Naive thymus-derived CD8-positive, alpha-beta T cell (primary cell): ENCODE measurements around the gene SLC16A2. TPM values are rescaled to one million over a fixed set of nuclear protein-coding genes. Genes with fewer than 3 reads are reported as not detected.

ENCODE experiments used
- ATAC-seq, 2 donors: fragments of 150-1000 bp; cut with Tn5 transposase in 1 of 2; sonication (Bioruptor Pico), chemical (Tn5 transposase) in 1 of 2; 1 replicate in 1 of 2; 2 replicates in 1 of 2; pipeline ENCODE4 v1.10.0; 2021; ENCODE audit warnings: mild to moderate bottlenecking in 2 of 2, moderate library complexity in 2 of 2
- POLR2A ChIA-PET: fragments of 350-600 bp; sonication (Branson Sonifier 250); formaldehyde crosslinking; loops from one replicate; lab custom pipeline; 2021; ENCODE audit warnings: antibody characterized with exemption; lab: Charles Lee
- DNase-seq, 10 donors: peaks; one replicate each; pipeline versions ENCODE4 v3.0.0 to v3.0.0-alpha.2; 2020 to 2022
- H3K27ac Mint-ChIP-seq, 10 donors: one replicate each; pipeline ENCODE4 v1.8.0; 2020 to 2022; ENCODE audit warnings: mild to moderate bottlenecking in 10 of 10, mixed read lengths in 10 of 10, moderate library complexity in 4 of 10, inconsistent platforms in 1 of 10
- H3K27me3 Mint-ChIP-seq, 5 donors: one replicate each; pipeline ENCODE4 v1.8.0; 2021 to 2022; ENCODE audit warnings: mixed read lengths in 5 of 5
- H3K36me3 Mint-ChIP-seq, 3 donors: one replicate each; pipeline ENCODE4 v1.8.0; 2020 to 2022; ENCODE audit warnings: mixed read lengths in 3 of 3, mild to moderate bottlenecking in 2 of 3, inconsistent platforms in 1 of 3
- H3K4me1 Mint-ChIP-seq, 4 donors: one replicate each; pipeline ENCODE4 v1.8.0; 2021 to 2022; ENCODE audit warnings: mixed read lengths in 4 of 4
- H3K4me3 Mint-ChIP-seq, 10 donors: one replicate each; pipeline ENCODE4 v1.8.0; 2020 to 2022; ENCODE audit warnings: mild to moderate bottlenecking in 10 of 10, mixed read lengths in 10 of 10, moderate library complexity in 6 of 10, inconsistent platforms in 1 of 10
- H3K9me3 Mint-ChIP-seq, 9 donors: one replicate each; pipeline ENCODE4 v1.8.0; 2020 to 2022; ENCODE audit warnings: mixed read lengths in 9 of 9, mild to moderate bottlenecking in 3 of 9, inconsistent platforms in 1 of 9, moderate library complexity in 1 of 9
- polyA plus RNA-seq, 3 donors: library from polyadenylated mRNA; unstranded; fragments of 300-500 nt; fragmentation: Illumina TruSeq; gene quantifications; one replicate each; pipeline ENCODE4 v1.2.3, GENCODE V29; 2021
- total RNA-seq, 8 experiments: library from RNA in 2 of 8; stranded (reverse) in 2 of 8; gene quantifications; one replicate each; pipeline ENCODE4 v1.2.3 and lab custom pipeline; 2021 to 2026

The SLC16A2 gene
- total and polyA plus RNA-seq, 5 experiments from 2014 or later: 0.37 to 0.66 (median 0.56) TPM

DNA sequence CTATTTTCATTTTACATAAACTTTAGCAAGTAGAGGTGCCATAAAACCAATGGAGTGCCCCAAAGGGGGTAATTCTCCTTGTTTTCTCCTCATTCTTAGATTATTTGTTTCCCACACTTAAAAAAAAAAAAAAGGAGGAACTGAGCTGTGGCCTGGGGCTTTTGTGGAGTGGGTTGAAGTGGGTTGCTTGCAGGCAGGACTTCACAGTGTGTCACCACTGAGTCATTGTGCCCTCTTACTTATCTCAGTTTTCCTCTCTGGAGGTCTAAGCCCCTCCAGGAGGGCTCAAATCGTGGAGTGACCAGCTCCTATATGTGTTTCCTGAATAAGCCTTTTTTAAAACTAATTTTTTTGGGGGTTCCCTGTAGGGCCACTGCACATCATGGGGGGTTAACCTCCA is 69.0 kb downstream of the SLC16A2 start:
- H3K9me3 Mint-ChIP-seq: no peaks in the 10 kb centered on the region
- DNase-seq: no peak
- no peak overlapping the region for H3K27ac Mint-ChIP-seq
- ATAC-seq: no peak
- POLR2A ChIA-PET: no interaction called here
- H3K4me3 Mint-ChIP-seq: no peak overlapping the region
- no peaks in the 10 kb centered on the region for H3K27me3 Mint-ChIP-seq
- H3K36me3 Mint-ChIP-seq: no peaks in the 10 kb centered on the region
- no peaks in the 10 kb centered on the region for H3K4me1 Mint-ChIP-seq

DNA sequence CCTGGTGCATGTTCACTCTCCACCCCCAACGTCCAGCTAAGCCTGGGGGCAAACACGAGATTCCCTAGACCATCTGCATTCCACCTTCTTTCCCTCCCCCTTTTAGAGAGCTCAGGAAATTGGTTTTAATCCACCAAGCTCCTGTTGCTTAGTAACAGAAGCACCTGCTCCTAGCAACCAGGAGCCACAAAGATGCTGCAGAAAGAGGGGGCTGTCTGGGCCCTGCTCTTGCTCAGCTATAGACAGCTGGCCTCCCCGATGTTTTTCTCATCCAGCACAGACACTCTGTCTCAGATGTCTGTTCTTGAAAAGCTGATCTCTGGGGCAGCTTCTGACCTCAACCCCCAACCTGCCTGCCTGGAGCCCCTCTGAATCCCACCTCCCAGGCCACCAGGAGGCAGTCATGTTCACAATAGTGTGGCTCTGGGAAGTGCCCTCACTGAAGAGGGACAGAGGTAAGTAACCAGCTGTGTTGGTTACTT is 71.5 kb downstream of the SLC16A2 start:
- H3K27ac Mint-ChIP-seq: no peak overlapping the region
- no peaks in the 10 kb centered on the region for H3K9me3 Mint-ChIP-seq
- H3K4me3 Mint-ChIP-seq: no peak overlapping the region

DNA sequence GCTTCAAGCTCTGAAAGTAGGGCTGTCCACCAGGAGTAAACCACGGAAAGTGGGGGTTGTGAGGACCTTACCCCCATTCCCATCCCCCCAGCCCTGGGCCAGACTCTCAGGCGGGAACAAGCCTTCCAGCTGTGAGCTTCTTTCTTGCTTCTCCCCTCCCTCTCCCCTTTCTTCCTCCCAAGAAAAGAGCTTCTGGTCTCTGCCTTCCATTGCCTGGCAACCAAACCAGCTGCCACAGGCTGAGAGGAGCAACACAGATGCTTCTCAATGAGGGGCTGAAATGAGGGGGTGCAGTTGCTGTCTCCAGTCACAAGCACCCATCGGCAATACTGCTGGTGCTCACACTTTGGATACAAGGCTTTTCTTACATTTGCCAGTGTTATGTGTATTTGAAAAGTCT is 72.5 kb downstream of the SLC16A2 start:
- no peak for ATAC-seq
- DNase-seq: no peak
- POLR2A ChIA-PET: no interaction called here
- Mint-ChIP-seq H3K27me3 (no peaks in the 10 kb centered on the region), H3K27ac (no peak overlapping the region), H3K4me3 (no peak overlapping the region), H3K9me3 (no peaks in the 10 kb centered on the region), H3K36me3 (no peaks in the 10 kb centered on the region), H3K4me1 (no peaks in the 10 kb centered on the region)

More for the DNA sequence above, 71.5 kb downstream of the SLC16A2 start:
- no peaks in the 10 kb centered on the region for H3K27me3 Mint-ChIP-seq
- ATAC-seq (peak in 1 of 2 donors; percentile 33), DNase-seq (peak in 3 of 10 donors; percentile 8 to 14 (median 9))
- no peaks in the 10 kb centered on the region for H3K36me3 Mint-ChIP-seq
- H3K4me1 Mint-ChIP-seq: no peaks in the 10 kb centered on the region
- POLR2A ChIA-PET: no interaction called here

DNA sequence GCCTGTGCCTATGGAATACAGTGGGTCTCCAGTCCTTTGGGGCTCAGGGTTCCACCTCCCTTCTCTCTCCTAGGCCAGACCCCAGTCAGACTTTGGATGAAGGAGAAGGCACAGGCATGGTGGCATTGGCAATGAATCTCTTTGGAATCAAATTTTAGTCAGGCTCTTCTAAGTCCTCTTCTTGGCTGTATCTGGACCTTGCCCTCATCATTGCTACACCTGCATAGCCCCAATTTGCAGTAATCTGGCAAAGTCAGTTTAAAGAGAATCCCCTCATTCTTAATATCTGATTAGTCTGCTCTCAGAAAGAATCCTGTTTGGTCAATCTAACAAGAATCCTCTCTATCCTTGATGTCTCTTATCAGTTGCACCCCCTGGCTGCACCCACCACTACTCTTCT is 77.6 kb downstream of the SLC16A2 start:
- no peak overlapping the region for H3K27ac Mint-ChIP-seq
- H3K36me3 Mint-ChIP-seq: no peaks in the 10 kb centered on the region
- ATAC-seq (no peak), DNase-seq (no peak)
- H3K4me1 Mint-ChIP-seq: no peaks in the 10 kb centered on the region
- H3K9me3 Mint-ChIP-seq: peaks cover 0 to 4% (median 0%) of the 10 kb centered on the region in 9 donors
- no peaks in the 10 kb centered on the region for H3K27me3 Mint-ChIP-seq
- no peak overlapping the region for H3K4me3 Mint-ChIP-seq
- POLR2A ChIA-PET: no interaction called here

DNA sequence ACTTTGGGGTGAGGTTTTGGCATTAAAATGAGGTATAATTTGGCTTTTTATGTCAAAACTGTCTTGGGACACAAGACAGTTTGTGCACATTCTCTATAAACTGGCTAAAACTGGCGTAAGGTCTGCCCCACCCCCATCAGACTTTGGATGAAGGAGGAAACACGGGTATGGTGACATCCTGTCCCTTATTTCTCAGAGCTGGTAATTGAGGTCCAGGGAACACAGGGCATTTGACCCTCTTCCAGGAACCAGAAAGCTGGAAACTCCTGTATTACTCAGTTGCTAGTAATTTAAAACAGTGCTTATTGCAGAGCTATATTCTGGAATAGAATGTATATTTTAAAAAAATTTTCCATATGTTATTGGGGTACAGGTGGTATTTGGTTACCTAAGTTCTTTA is 78.8 kb downstream of the SLC16A2 start:
- ATAC-seq (no peak), DNase-seq (no peak)
- POLR2A ChIA-PET: no interaction called here
- Mint-ChIP-seq H3K27me3 (no peaks in the 10 kb centered on the region), H3K4me3 (no peak overlapping the region), H3K36me3 (no peaks in the 10 kb centered on the region), H3K27ac (no peak overlapping the region), H3K4me1 (no peaks in the 10 kb centered on the region), H3K9me3 (peaks cover 0 to 4% (median 0%) of the 10 kb centered on the region in 9 donors)

DNA sequence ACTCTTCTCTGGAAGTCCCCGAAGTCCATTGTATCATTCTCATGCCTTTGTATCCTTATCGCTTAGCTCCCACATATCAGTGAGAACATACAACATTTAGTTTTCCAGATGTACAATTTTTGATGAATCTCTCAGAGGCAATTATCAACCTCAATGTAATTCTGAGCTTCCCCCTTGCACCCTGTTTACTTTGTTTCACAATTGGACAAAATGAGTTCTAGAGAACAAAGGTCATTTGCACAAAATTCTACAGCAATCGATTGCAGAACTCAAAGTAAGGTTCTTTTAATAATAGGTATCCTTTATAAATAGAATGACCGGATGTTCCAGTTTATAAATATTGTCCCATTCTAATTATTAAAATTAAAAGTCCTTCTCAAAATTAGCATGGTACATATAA is 79.3 kb downstream of the SLC16A2 start:
- H3K36me3 Mint-ChIP-seq: no peaks in the 10 kb centered on the region
- H3K27me3 Mint-ChIP-seq: no peaks in the 10 kb centered on the region
- H3K9me3 Mint-ChIP-seq: peaks cover 0 to 4% (median 0%) of the 10 kb centered on the region in 9 donors
- no peak overlapping the region for H3K4me3 Mint-ChIP-seq
- no peak for DNase-seq
- no peak for ATAC-seq
- H3K4me1 Mint-ChIP-seq: no peaks in the 10 kb centered on the region
- POLR2A ChIA-PET: no interaction called here
- H3K27ac Mint-ChIP-seq: no peak overlapping the region

DNA sequence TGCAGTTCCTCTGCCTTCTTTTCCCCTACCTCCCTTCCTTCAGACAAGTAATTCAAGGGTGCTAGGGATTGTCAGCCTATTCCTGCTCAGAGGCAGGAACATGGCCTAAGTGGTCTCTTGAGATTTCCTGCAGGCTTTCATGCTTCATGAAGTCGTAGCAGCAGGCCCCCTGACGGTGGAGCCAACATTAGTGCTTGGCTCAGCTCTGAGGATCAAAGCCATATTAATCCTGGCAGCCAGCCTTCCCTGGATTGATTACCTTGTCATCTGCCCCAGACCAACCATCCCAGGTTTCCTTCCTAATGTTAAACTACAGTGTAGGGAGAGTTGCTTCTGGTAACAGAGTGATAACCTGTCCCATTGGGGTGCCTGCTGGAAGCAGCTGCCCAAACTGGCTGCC is 84.1 kb downstream of the SLC16A2 start:
- DNase-seq (no peak), ATAC-seq (no peak)
- no peak overlapping the region for H3K27ac Mint-ChIP-seq
- no peaks in the 10 kb centered on the region for H3K9me3 Mint-ChIP-seq
- H3K4me1 Mint-ChIP-seq: no peaks in the 10 kb centered on the region
- peaks cover 0 to under 1% (median 0%) of the 10 kb centered on the region in 5 donors for H3K27me3 Mint-ChIP-seq
- H3K36me3 Mint-ChIP-seq: no peaks in the 10 kb centered on the region
- no peak overlapping the region for H3K4me3 Mint-ChIP-seq
- POLR2A ChIA-PET: no interaction called here

DNA sequence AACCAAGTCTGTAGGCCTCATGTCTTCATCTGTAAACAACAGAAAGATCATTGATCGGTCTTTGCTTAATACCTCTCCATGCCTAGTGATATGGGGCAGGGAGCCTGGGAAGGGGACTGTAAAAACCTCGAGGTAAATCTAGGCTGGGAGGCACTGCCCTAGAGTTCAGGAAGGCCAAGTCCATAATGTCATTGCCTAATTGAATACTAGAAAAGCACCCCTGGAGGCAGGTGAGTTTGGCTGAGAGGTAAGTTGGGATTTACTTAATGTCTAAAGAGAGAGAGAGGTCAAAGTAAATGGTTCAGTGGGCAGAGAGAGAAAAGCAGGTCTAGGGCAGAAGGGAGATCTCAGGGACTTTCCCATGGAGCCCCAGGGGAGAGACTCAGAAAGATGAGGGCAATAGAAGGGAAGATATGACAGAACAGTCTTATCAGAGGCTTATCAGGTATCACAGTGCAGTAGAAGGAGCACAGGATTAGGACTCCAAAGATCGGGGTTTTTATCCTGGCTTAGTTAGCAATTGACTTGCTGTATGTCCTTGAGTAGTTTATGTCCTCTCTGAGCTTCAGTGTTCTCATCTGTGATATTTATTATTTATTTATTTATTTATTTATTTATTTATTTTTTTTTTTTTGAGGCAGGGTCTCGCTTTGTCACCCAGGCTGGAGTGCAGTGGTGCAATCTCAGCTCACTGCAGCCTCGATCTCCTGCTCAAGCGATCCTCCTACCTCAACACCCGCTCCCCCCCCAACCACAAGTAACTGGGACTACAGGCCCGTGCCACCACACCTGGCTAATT is 85.2 kb downstream of the SLC16A2 start:
- no peaks in the 10 kb centered on the region for H3K36me3 Mint-ChIP-seq
- H3K27ac Mint-ChIP-seq: no peak overlapping the region
- DNase-seq (no peak), ATAC-seq (no peak)
- H3K9me3 Mint-ChIP-seq: no peaks in the 10 kb centered on the region
- POLR2A ChIA-PET: no interaction called here
- H3K4me3 Mint-ChIP-seq: no peak overlapping the region
- no peaks in the 10 kb centered on the region for H3K4me1 Mint-ChIP-seq
- peaks cover 0 to 3% (median 0%) of the 10 kb centered on the region in 5 donors for H3K27me3 Mint-ChIP-seq

DNA sequence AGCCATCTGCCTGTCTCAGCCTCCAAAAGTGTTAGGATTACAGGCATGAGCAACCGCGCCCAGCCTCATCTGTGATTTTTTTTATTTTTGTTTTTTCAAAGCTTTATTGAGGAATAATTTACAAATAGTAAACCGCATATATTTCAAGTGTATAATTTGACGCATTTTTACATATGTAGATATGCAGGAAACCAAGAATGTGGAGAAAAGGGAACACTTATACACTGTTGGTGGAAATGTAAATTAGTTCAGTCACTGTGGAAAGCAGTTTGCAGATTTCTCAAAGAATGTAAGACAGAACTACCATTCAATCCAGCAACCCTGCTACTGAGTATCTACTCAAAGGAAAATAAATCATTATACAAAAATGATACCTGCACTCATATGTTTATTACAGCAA is 85.9 kb downstream of the SLC16A2 start:
- ATAC-seq: no peak
- Mint-ChIP-seq H3K4me1 (no peaks in the 10 kb centered on the region), H3K27me3 (peaks cover 0 to 3% (median 0%) of the 10 kb centered on the region in 5 donors), H3K36me3 (no peaks in the 10 kb centered on the region), H3K4me3 (no peak overlapping the region), H3K9me3 (no peaks in the 10 kb centered on the region), H3K27ac (no peak overlapping the region)
- POLR2A ChIA-PET: no interaction called here
- DNase-seq: no peak

DNA sequence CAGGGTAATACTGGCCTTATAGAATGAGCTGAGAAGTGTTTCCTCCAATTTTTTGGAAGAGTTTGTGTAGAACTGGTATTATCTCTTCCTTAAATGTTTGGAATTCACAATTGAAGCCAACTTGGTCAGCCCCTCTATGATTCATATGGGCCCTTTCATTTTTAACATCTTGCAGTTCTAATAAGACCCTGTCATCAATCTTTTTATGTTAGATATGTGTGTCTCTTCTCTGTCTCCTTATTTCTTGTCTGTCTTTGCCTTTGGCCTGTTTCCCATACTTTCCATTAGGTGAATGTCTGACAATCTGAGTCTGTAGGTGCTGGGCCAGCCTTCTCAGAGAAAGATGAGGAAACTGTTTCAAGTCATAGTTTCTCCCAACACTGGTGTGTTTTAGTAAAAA is 88.7 kb downstream of the SLC16A2 start:
- DNase-seq: no peak
- POLR2A ChIA-PET: no interaction called here
- peaks cover 0 to 2% (median 0%) of the 10 kb centered on the region in 4 donors for H3K4me1 Mint-ChIP-seq
- no peak for ATAC-seq
- H3K27me3 Mint-ChIP-seq: peaks cover 0 to 3% (median 0%) of the 10 kb centered on the region in 5 donors
- H3K4me3 Mint-ChIP-seq: no peak overlapping the region
- no peaks in the 10 kb centered on the region for H3K36me3 Mint-ChIP-seq
- no peak overlapping the region for H3K27ac Mint-ChIP-seq
- H3K9me3 Mint-ChIP-seq: peaks cover 0 to under 1% (median 0%) of the 10 kb centered on the region in 9 donors

DNA sequence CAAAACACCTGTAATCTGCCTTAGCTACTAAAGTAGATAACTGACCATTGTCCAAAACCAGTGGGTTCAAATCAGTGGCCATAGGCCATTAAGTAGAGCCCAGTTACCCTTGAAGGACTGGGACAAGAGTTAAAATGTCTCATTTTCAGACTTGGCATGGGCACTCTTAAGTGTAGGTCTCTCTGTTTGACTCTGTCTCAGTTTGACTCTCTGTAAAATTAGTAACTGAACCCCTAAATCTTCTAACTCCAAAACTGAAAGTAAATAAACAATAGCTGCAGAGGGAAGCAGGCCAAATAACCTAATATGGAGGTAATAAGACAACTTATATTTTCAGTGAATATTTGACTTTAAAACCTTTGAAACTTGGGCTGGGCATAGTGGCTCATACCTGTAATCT is 89.1 kb downstream of the SLC16A2 start:
- Mint-ChIP-seq H3K27me3 (peaks cover 0 to 3% (median 0%) of the 10 kb centered on the region in 5 donors), H3K4me1 (peaks cover 0 to 2% (median 0%) of the 10 kb centered on the region in 4 donors), H3K4me3 (no peak overlapping the region), H3K36me3 (peaks cover 0 to 2% (median 0%) of the 10 kb centered on the region in 3 donors), H3K9me3 (peaks cover 0 to 2% (median 0%) of the 10 kb centered on the region in 9 donors), H3K27ac (no peak overlapping the region)
- DNase-seq: no peak
- no peak for ATAC-seq
- POLR2A ChIA-PET: no interaction called here

DNA sequence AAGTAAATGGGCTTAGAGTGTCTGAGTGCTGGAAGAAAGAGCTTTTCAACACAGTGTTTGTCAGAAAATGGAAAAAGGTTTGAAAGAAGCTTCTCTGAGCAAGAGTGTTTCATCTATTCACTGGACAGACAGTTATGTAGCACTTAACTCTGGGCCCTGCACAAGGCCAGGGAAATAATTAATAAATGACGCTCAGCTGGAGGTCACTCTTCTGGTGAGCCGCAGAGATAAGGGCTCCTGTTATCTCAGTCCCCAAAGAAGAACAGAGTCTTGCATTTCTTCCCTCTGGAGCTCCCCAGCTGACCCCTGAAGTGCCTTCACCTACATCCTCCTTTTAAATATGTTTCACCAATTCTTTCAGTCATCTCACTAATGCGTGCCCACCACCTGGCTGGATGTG is 90.4 kb downstream of the SLC16A2 start:
- no peak for DNase-seq
- Mint-ChIP-seq H3K9me3 (peaks cover 0 to 13% (median 0%) of the 10 kb centered on the region in 9 donors), H3K27ac (peak overlapping the region in 2 of 10 donors; percentile 9 to 54), H3K4me3 (no peak overlapping the region), H3K4me1 (peaks cover 0 to 2% (median 0%) of the 10 kb centered on the region in 4 donors), H3K27me3 (peaks cover 0 to 3% (median 0%) of the 10 kb centered on the region in 5 donors), H3K36me3 (peaks cover 0 to 8% (median 0%) of the 10 kb centered on the region in 3 donors)
- POLR2A ChIA-PET: no interaction called here
- ATAC-seq: no peak

DNA sequence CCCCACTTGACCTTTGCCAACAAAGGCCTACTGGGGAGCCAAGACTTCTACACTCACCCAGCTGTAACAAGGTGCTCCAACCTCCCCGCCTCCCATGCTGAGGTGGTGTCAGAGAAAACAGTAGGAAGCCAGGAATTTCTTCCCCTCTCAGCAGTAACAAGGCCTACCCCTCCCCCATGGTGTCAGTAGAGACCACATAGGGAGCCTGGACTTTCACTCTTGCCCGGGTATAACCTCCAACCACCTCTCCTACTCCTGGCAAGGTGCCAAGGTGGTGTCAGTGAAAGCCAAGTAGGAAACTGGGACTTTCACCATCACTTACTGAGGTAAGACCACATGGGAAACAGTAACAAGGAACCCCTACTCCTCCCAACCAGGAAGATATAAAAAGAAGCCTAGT is 93.1 kb downstream of the SLC16A2 start:
- Mint-ChIP-seq H3K27me3 (peaks cover 0 to 3% (median 0%) of the 10 kb centered on the region in 5 donors), H3K4me1 (peaks cover 0 to 2% (median 0%) of the 10 kb centered on the region in 4 donors), H3K36me3 (peaks cover 0 to 8% (median 0%) of the 10 kb centered on the region in 3 donors), H3K9me3 (peaks cover 0 to 21% (median 0%) of the 10 kb centered on the region in 9 donors), H3K27ac (no peak overlapping the region), H3K4me3 (no peak overlapping the region)
- DNase-seq: no peak
- no peak for ATAC-seq
- POLR2A ChIA-PET: no interaction called here
